Fibroblast of villous mesenchyme (primary cell): ENCODE data around the gene METTL16. TPM values are rescaled to one million over a fixed set of nuclear protein-coding genes. Genes with fewer than 3 reads are reported as not detected.
"Not testable (repeated sequence)": the region's sequence is repeated elsewhere in the genome, so short reads cannot be mapped to it uniquely, and the experiment has no call there.

Experiments used
- DNase-seq: peaks from one replicate; pipeline ENCODE4 v3.0.0-alpha.2; 2010; ENCODE audit warnings: low read depth
- H3K4me3 ChIP-seq: 2 replicates; pipeline ENCODE4 v1.5.1; 2011; ENCODE audit warnings: low read depth, mild to moderate bottlenecking, low read length
- CTCF ChIP-seq: IDR thresholded peaks from 2 replicates; pipeline ENCODE4 v1.5.1; 2012; ENCODE audit warnings: low read depth, mild to moderate bottlenecking, low read length; ENCODE audit not compliant: insufficient read depth
- total RNA-seq: library from RNA; depleted of rRNA; stranded (reverse); fragments of >200 nt; gene quantifications from 2 replicates; pipeline ENCODE4 v1.2.3, GENCODE V29; 2012

METTL16 gene
- total RNA-seq, 1 donor = 16.8 TPM

- DNase-seq = peak; percentile 65
- TF ChIP-seq CTCF = no peak
- H3K4me3 ChIP-seq = no peak overlapping the region
Observed at GRCh38 chr17:2442166-2442565, 69.5 kb downstream of the METTL16 start.

GRCh38 chr17:2440930-2441329 is 70.8 kb downstream of the METTL16 start:
- no peak for DNase-seq
- TF ChIP-seq CTCF = no peak
- no peak overlapping the region for H3K4me3 ChIP-seq

DNA sequence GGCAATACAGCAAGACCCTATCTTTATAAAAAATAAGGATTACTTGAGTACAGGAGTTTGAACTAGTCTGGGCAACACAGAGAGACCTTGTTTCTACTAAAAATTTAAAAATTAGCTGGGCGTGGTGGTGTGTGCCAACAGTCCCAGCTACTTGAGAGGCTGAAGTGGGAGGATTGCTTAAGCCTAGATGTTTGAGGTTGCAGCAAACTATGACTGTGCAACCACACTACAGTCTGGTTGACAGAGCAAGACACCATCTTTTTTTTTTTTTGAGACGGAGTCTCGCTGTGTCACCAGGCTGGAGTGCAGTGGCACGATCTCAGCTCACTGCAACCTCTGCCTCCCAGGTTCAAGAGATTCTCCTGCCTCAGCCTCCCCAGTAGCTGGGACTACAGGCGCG is 71.7 kb downstream of the METTL16 start:
- DNase-seq = peak; percentile 73
- H3K4me3 ChIP-seq = not testable (repeated sequence)

DNA sequence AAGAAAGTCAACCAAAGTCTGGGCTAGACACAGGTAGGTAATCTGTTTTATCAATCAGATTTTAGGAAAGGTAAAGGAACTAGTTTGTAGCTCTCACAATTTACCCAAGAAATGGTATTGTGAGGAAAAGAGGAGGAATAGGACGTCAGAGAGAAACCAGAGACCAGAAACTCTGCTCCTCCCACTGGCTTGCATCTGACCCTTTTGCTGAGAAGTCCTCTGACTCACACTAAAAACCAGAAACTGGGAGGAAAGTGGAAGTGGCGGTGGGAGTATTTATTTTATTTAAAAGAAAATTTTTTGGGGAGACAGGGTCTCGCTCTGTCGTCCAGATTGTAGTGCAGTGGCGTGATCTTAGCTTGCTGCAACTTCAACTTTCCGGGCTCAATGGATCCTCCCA is 72.9 kb downstream of the METTL16 start:
- TF ChIP-seq CTCF = no peak
- DNase-seq = peak; percentile 79
- no peak overlapping the region for H3K4me3 ChIP-seq

DNA sequence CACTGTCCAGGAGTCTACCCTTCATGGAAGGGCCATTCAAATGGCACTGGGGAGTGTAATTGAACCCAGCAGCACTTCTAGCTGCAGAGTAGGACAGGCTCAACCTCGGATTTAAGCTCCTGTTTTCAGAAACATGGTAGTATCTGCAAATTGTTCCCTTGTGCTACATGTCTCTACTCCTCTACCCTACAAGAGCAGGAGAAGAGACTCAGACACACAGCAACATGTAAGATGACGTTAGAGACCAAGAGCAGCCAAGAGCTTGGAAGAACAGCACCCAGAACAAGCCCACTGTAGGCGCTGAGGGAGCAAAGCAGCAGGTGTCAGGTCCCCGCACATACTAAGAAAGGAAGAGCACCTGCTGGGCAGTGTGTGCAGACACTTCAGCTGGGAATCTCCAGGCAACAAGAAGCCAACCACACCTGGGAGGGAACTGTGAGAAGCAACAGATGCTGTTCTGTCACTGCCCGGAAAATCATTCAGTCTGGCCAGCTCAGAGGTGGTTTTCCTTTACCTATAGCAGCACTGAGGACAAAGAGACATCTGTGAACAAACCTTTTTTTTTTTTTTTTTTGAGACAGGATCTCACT is 75.3 kb downstream of the METTL16 start:
- no peak for DNase-seq
- no peak overlapping the region for H3K4me3 ChIP-seq
- no peak for TF ChIP-seq CTCF

- TF ChIP-seq CTCF = no peak
- H3K4me3 ChIP-seq = no peak overlapping the region
- DNase-seq = no peak
Observed at GRCh38 chr17:2435862-2436261, 75.8 kb downstream of the METTL16 start.

- no peak overlapping the region for H3K4me3 ChIP-seq
- TF ChIP-seq CTCF = no peak
- DNase-seq = no peak
Observed at GRCh38 chr17:2435181-2435741, 76.4 kb downstream of the METTL16 start.
